ENCODE data around the gene DEDD. TPM values are rescaled to one million over a fixed set of nuclear protein-coding genes. Genes with fewer than 3 reads are reported as not detected.
A peak's percentile ranks its signal among the peaks of the same experiment; 100 is the strongest.

DEDD gene
- polyA plus RNA-seq, 1 experiment: 34.9 TPM

DNA sequence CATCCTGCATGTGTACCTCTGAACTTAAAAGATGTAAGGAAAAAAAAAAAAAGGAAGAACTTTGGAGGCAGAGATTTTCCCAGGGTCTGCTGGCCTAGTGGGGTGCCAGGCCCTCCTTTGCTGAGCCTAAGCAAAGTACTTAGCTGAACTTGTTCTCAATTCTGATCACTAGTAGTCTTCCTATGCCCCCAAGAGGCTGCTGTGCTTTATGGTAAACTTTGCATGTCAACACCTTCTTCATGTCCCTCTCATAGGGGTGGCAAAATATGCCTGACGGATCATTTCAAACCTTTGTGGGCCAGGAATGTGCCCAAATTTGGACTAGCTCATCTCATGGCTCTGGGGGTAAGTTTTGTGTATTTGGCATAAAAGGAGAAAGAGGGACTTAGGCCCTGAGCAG is 25.4 kb upstream of the DEDD start:
- no peaks in the 10 kb centered on the region; the same call in 1 of the 2 replicates for H3K9me3 ChIP-seq (ENCODE audit: control insufficient read depth, insufficient read depth, low read length)
- H3K27ac ChIP-seq (ENCODE audit: low read depth, low read length): no peak overlapping the region
- H3K4me3 ChIP-seq (ENCODE audit: low read depth, low read length): no peak overlapping the region
- ChIA-PET POLR2A (interaction anchor here (0.6 to 0.7 kb wide), 2 partner anchors 223 to 232 kb away, joined by 3 to 9 read pairs; no protein-coding TSS in a partner anchor), CTCF (interaction anchor here (0.8 to 2.4 kb wide), 3 partner anchors 8 to 161 kb away, joined by 3 to 8 read pairs (median 5); partner anchors contain the start of gene PPOX)
- no peak for DNase-seq (ENCODE audit: low read depth, low spot score)
- H3K27me3 ChIP-seq (ENCODE audit: control insufficient read depth, insufficient read depth, low read length): no peaks in the 10 kb centered on the region
- no peak for TF ChIP-seq CTCF (IDR thresholded peaks at IDR 0.05; ENCODE audit: low read depth, low read length)

- Histone ChIP-seq H3K27me3 (ENCODE audit: control insufficient read depth, insufficient read depth, low read length) (no peaks in the 10 kb centered on the region), H3K4me3 (ENCODE audit: low read depth, low read length) (peak within 1 kb of the TSS; percentile 96), H3K27ac (ENCODE audit: low read depth, low read length) (peak within 1 kb of the TSS; percentile 99), H3K9me3 (ENCODE audit: control insufficient read depth, insufficient read depth, low read length) (no peaks in the 10 kb centered on the region)
- peak; percentile 75 for DNase-seq (ENCODE audit: low read depth, low spot score)
- POLR2A ChIA-PET: interaction anchor here (0.6 to 1.7 kb wide), 7 partner anchors 12 to 94 kb away, joined by 3 to 7 read pairs (median 5); partner anchors contain the start of genes NDUFS2, NIT1, PFDN2 and PPOX
- CTCF ChIA-PET: interaction anchor here (0.6 to 3.7 kb wide), 5 partner anchors 10 to 127 kb away, joined by 3 to 24 read pairs (median 5); partner anchors contain the start of genes PPOX and TOMM40L
- no peak for TF ChIP-seq CTCF (IDR thresholded peaks at IDR 0.05; ENCODE audit: low read depth, low read length)
Measured at GRCh38 chr1:161153682-161154337, 21.3 kb upstream of the DEDD start, which contains the start of gene UFC1. UFC1 (plus strand) TSS chr1:161153978; CDS start chr1:161153998, 20 bp downstream.

- DNase-seq (ENCODE audit: low read depth, low spot score): no peak
- H3K27ac ChIP-seq (ENCODE audit: low read depth, low read length): no peak overlapping the region
- H3K9me3 ChIP-seq (ENCODE audit: control insufficient read depth, insufficient read depth, low read length): no peaks in the 10 kb centered on the region
- no peaks in the 10 kb centered on the region for H3K27me3 ChIP-seq (ENCODE audit: control insufficient read depth, insufficient read depth, low read length)
- CTCF ChIA-PET: interaction anchor here (0.6 to 3.7 kb wide), 5 partner anchors 13 to 126 kb away, joined by 3 to 24 read pairs (median 5); partner anchors contain the start of genes PPOX and TOMM40L
- H3K4me3 ChIP-seq (ENCODE audit: low read depth, low read length): peak overlapping the region; percentile 96
- TF ChIP-seq CTCF (IDR thresholded peaks at IDR 0.05; ENCODE audit: low read depth, low read length): no peak
- POLR2A ChIA-PET: interaction anchor here (0.6 to 1.7 kb wide), 7 partner anchors 13 to 93 kb away, joined by 3 to 7 read pairs (median 5); partner anchors contain the start of genes NDUFS2, NIT1, PFDN2 and PPOX
Measured at GRCh38 chr1:161153176-161153575, 20.7 kb upstream of the DEDD start.

- Histone ChIP-seq H3K4me3 (ENCODE audit: low read depth, low read length) (no peak overlapping the region), H3K27ac (ENCODE audit: low read depth, low read length) (no peak overlapping the region), H3K9me3 (ENCODE audit: control insufficient read depth, insufficient read depth, low read length) (no peaks in the 10 kb centered on the region), H3K27me3 (ENCODE audit: control insufficient read depth, insufficient read depth, low read length) (no peaks in the 10 kb centered on the region)
- CTCF ChIA-PET: interaction anchor here (0.7 kb wide), 1 partner anchor 1230 kb away, joined by 5 read pairs; no protein-coding TSS in a partner anchor
- no peak for TF ChIP-seq CTCF (IDR thresholded peaks at IDR 0.05; ENCODE audit: low read depth, low read length)
- no peak for DNase-seq (ENCODE audit: low read depth, low spot score)
- POLR2A ChIA-PET: no interaction called here
Measured at GRCh38 chr1:161145832-161146231, 13.4 kb upstream of the DEDD start.

All from AG04450 (cell line).